GM21360 (cell line): Measurements from ENCODE around the gene TWNK.
A peak's percentile ranks its signal among the peaks of the same experiment; 100 is the strongest.

Experiments used
- ATAC-seq: cut with Tn5 transposase; IDR thresholded peaks from one replicate; pipeline ENCODE4 v1.9.1; 2021; ENCODE audit warnings: mild to moderate bottlenecking, moderate library complexity; ENCODE audit not compliant: unreplicated experiment

TWNK gene

GRCh38 chr10:100986952-100987684, at the start of gene TWNK, which contains the start of gene MRPL43:
Gene TWNK (plus strand): TSS chr10:100987543. CDS start chr10:100988211, 668 bp downstream.
Gene MRPL43 (minus strand): TSS chr10:100987497. CDS start chr10:100987443, 54 bp downstream.
- ATAC-seq = peak; percentile 57

- no peak for ATAC-seq
These were observed 47.5 kb upstream of the TWNK start for GRCh38 chr10:100939763-100940344.

GRCh38 chr10:100942229-100942628, 45.1 kb upstream of the TWNK start:
- ATAC-seq = no peak

- ATAC-seq = no peak
These were observed 43.8 kb upstream of the TWNK start for GRCh38 chr10:100943508-100943907.

GRCh38 chr10:100945754-100946153, 41.6 kb upstream of the TWNK start:
- no peak for ATAC-seq

GRCh38 chr10:100948916-100949315, 38.4 kb upstream of the TWNK start:
- ATAC-seq = no peak

- ATAC-seq = no peak
These were observed 27.1 kb upstream of the TWNK start for GRCh38 chr10:100960251-100960650.

GRCh38 chr10:100962351-100963080, 24.8 kb upstream of the TWNK start:
- ATAC-seq = no peak

GRCh38 chr10:100963826-100964225, 23.5 kb upstream of the TWNK start:
- no peak for ATAC-seq

GRCh38 chr10:100965820-100966219, 21.5 kb upstream of the TWNK start:
- no peak for ATAC-seq

- no peak for ATAC-seq
These were observed 20.5 kb upstream of the TWNK start for GRCh38 chr10:100966887-100967286.

GRCh38 chr10:100967332-100967731, 20.0 kb upstream of the TWNK start:
- ATAC-seq = no peak

- ATAC-seq = no peak
These were observed 19.1 kb upstream of the TWNK start for GRCh38 chr10:100968062-100968736.

GRCh38 chr10:100968863-100969186, 18.5 kb upstream of the TWNK start:
- no peak for ATAC-seq

- no peak for ATAC-seq
These were observed 17.9 kb upstream of the TWNK start, which contains the start of gene SEMA4G for GRCh38 chr10:100969187-100970075. Gene SEMA4G (plus strand): TSS chr10:100969504. CDS start chr10:100972913, 3,409 bp downstream.

- ATAC-seq = no peak
These were observed 17.0 kb upstream of the TWNK start for GRCh38 chr10:100970076-100970913.

GRCh38 chr10:100970914-100971811, 16.2 kb upstream of the TWNK start:
- no peak for ATAC-seq

GRCh38 chr10:100972115-100972903, 15.0 kb upstream of the TWNK start:
- no peak for ATAC-seq
